Measurements from ENCODE around the gene SH3RF1. TPM values are rescaled to one million over a fixed set of nuclear protein-coding genes. Genes with fewer than 3 reads are reported as not detected.

The SH3RF1 gene
- total and polyA plus RNA-seq, 10 of the 15 experiments (the other 5 are each of a cell fraction or from before 2014, with no cell fraction given), result 4.5 to 22.5 (median 10.4) TPM

GRCh38 chr4:169278624-169279023 is 7.9 kb upstream of the SH3RF1 start:
- Histone ChIP-seq H3K79me2 (ENCODE audit: control insufficient read depth, insufficient read depth, low read length) (no peaks in the 10 kb centered on the region), H3K36me3 (ENCODE audit: control insufficient read depth in 2 of 2, insufficient read depth in 2 of 2, low read length in 1 of 2) (no peaks in the 10 kb centered on the region), H2AFZ (ENCODE audit: control insufficient read depth, low read depth, low read length) (no peak overlapping the region), H3K9ac (ENCODE audit: control insufficient read depth, insufficient read depth, low read length) (no peak overlapping the region), H3K9me3 (replicated peaks; ENCODE audit: control insufficient read depth, insufficient read depth, low read length) (no peaks in the 10 kb centered on the region), H3K27ac (ENCODE audit: control insufficient read depth, insufficient read depth) (no peak overlapping the region), H4K20me1 (ENCODE audit: control insufficient read depth, insufficient read depth) (no peaks in the 10 kb centered on the region), H3K4me2 (ENCODE audit: control insufficient read depth, insufficient read depth) (no peak overlapping the region), H3K4me1 (ENCODE audit: control insufficient read depth, insufficient read depth, low read length) (no peaks in the 10 kb centered on the region), H3K4me3 (no peak overlapping the region), H3K27me3 (replicated peaks in 1 of 2; ENCODE audit: control insufficient read depth in 2 of 2, insufficient read depth in 2 of 2, low read length in 1 of 2) (no peaks in the 10 kb centered on the region)
- SMC1A ChIA-PET (ENCODE audit: uncharacterized antibody, unreplicated experiment), result interaction anchor here (0.7 to 1.8 kb wide), 5 partner anchors 10 to 194 kb away, joined by 3 to 5 read pairs (median 4); no protein-coding TSS in a partner anchor
- CTCF ChIA-PET, result interaction anchor here (0.6 to 1.6 kb wide), 3 partner anchors 13 to 218 kb away, joined by 3 to 8 read pairs (median 4); no protein-coding TSS in a partner anchor
- DNase-seq (ENCODE audit: low read depth, low spot score), result no peak
- in situ Hi-C loops (cut with MboI) (no loop called here), intact Hi-C loops (cut with micrococcal nuclease; ENCODE audit: unreplicated experiment) (loop anchor here (10.0 kb wide), 1 partner anchor 354 kb away; no protein-coding TSS in a partner anchor)
- no peak for ATAC-seq
- RAD21 ChIA-PET (ENCODE audit: unreplicated experiment), result no interaction called here
- FAIRE-seq, result no peak
- BruUV-seq (replicated peaks), result no TSS peak
- POLR2A ChIA-PET, result interaction anchor here (1.2 to 1.7 kb wide), 3 partner anchors 12 to 269 kb away, joined by 3 to 5 read pairs (median 4); partner anchors contain the start of gene CBR4
- no peak for TF ChIP-seq TBL1XR1 (IDR thresholded peaks at IDR 0.05; ENCODE audit: low read depth, low read length)
- no peak for TF ChIP-seq BHLHE40 (IDR thresholded peaks at IDR 0.05; ENCODE audit: borderline replicate concordance in 1 of 2, low read depth in 2 of 2, low read length in 1 of 2)
- no peak for TF ChIP-seq FOXK2 (IDR thresholded peaks at IDR 0.05)
- no peak for TF ChIP-seq SREBF1 (IDR thresholded peaks at IDR 0.05; ENCODE audit: low read length)
- TF ChIP-seq, protein P1, sequence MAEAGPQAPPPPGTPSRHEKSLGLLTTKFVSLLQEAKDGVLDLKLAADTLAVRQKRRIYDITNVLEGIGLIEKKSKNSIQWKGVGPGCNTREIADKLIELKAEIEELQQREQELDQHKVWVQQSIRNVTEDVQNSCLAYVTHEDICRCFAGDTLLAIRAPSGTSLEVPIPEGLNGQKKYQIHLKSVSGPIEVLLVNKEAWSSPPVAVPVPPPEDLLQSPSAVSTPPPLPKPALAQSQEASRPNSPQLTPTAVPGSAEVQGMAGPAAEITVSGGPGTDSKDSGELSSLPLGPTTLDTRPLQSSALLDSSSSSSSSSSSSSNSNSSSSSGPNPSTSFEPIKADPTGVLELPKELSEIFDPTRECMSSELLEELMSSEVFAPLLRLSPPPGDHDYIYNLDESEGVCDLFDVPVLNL (IDR thresholded peaks at IDR 0.05; ENCODE audit: low read depth, low read length), result no peak
- TF ChIP-seq, protein P2, sequence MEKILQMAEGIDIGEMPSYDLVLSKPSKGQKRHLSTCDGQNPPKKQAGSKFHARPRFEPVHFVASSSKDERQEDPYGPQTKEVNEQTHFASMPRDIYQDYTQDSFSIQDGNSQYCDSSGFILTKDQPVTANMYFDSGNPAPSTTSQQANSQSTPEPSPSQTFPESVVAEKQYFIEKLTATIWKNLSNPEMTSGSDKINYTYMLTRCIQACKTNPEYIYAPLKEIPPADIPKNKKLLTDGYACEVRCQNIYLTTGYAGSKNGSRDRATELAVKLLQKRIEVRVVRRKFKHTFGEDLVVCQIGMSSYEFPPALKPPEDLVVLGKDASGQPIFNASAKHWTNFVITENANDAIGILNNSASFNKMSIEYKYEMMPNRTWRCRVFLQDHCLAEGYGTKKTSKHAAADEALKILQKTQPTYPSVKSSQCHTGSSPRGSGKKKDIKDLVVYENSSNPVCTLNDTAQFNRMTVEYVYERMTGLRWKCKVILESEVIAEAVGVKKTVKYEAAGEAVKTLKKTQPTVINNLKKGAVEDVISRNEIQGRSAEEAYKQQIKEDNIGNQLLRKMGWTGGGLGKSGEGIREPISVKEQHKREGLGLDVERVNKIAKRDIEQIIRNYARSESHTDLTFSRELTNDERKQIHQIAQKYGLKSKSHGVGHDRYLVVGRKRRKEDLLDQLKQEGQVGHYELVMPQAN (conservative IDR thresholded peaks at IDR 0.05), result no peak
- TF ChIP-seq, protein P3, sequence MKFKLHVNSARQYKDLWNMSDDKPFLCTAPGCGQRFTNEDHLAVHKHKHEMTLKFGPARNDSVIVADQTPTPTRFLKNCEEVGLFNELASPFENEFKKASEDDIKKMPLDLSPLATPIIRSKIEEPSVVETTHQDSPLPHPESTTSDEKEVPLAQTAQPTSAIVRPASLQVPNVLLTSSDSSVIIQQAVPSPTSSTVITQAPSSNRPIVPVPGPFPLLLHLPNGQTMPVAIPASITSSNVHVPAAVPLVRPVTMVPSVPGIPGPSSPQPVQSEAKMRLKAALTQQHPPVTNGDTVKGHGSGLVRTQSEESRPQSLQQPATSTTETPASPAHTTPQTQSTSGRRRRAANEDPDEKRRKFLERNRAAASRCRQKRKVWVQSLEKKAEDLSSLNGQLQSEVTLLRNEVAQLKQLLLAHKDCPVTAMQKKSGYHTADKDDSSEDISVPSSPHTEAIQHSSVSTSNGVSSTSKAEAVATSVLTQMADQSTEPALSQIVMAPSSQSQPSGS (IDR thresholded peaks at IDR 0.05; ENCODE audit: low read length), result no peak
- no peak for TF ChIP-seq WRNIP1 (IDR thresholded peaks at IDR 0.05; ENCODE audit: borderline replicate concordance, low read depth, low read length)
- TF ChIP-seq CREB1 (IDR thresholded peaks at IDR 0.05; ENCODE audit: low read depth), result no peak
- no peak for TF ChIP-seq ASH2L (IDR thresholded peaks at IDR 0.05; ENCODE audit: borderline replicate concordance, low read depth)
- no peak for TF ChIP-seq RFX5 (IDR thresholded peaks at IDR 0.05; ENCODE audit: low read depth, low read length)
- no peak for TF ChIP-seq ZNF592 (IDR thresholded peaks at IDR 0.05)

Data from GM12878 (cell line).